ENCODE measurements around the gene SLC13A5.
"Not testable (repeated sequence)": the region's sequence is repeated elsewhere in the genome, so short reads cannot be mapped to it uniquely, and the experiment has no call there.

Gene SLC13A5

DNA sequence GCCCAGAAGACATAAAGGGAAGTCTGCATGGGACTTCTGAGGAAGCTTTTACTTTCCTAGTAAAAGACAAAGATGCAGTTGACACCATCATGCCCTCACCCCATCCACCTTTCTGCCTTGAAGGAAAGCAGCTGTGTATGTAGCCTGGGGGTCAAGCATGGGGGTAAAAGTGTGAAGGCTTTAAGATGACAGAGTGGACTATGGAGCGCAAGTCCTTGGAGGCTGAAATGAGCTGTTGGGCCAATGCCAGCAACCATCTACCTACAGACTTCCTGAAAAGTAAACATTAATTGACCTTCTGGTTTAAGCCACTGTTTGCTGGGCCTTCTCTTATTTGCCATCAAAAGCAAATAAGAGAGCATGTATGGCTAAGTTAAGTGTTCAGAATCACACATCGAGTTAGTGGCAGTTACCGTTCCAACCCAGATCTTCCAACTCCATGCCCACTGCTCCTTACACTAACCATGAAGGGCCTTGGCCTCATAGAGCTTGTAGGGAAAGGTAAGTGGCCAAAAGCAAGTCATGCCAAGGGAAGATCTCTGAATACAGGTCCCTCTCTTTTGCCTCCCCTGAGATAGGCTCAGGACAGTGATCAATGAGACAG is 30.0 kb downstream of the SLC13A5 start:
- no peak for DNase-seq

DNA sequence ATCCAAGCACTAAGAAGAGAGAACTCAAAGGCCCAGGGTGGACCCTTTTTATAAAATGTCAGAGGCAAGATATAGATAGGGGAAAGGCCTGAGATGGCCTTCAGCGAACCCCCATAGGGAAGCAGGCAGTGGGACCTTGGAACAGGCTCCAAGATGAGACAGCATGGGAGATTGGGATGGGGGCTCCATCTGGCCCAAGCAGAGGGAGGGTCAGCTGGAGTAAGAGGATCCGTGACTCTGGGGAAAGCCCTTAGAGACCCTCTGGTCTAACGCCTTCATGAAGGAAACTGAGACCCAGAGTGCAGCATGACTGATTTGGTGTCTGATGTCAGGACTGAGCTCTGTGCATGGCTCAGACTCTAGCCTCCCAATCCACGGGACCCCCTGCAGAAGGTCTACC is 30.8 kb downstream of the SLC13A5 start:
- DNase-seq, result no peak

DNA sequence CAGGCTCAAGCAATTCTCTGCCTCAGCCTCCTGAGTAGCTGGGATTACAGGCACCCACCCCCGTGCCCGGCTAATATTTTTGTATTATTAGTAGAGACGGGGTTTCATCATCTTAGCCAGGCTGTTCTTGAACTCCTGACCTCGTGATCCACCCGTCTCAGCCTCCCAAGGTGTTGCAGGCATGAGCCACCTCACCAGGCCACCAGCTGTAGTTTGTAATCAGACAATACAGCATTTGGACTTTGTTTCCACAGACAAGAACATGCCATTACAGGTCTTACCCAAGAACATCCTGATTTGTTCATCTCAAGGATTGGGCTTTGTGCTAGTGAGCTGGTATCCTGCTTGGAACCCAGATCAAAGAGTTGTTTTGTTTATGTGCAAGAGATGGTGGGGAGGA is 31.5 kb downstream of the SLC13A5 start:
- DNase-seq, result no peak

DNA sequence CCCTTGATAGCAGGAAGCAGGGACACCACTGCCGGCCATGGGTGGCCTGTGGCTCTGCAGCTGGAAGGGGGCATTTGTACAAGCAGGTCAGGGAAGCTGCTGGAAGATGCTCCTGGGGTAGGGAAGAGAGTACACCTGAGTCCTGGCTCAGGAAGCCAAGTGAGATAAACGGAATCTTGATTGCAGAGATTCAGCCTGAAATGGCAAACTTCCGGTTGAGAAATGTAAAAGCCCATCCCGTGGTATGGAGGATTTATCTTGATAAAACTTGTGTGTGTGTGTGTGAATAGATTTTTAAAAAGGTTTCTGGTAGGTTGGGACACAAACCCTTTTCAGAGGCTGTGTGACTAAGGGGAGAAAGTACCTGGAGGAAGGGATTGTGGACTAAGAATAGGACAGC is 32.0 kb downstream of the SLC13A5 start:
- no peak for DNase-seq

DNA sequence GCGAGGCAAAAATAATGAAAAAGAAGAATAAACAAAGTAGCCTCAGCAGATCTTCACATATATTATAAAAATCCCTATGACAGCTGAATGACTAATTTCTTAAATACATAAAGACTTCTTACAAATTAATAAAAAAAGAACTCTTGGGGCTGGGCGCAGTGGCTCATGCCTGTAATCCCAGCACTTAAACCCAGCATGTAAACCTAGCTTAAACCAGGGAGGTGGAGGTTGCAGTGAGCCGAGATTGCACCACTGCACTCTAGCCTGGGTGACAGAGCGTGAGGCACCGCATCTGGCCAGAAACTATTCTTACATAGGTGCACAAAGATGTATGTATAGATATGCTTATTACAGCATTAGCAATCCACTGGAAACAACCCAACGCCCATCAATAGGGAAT is 33.9 kb downstream of the SLC13A5 start:
- no peak for DNase-seq

DNA sequence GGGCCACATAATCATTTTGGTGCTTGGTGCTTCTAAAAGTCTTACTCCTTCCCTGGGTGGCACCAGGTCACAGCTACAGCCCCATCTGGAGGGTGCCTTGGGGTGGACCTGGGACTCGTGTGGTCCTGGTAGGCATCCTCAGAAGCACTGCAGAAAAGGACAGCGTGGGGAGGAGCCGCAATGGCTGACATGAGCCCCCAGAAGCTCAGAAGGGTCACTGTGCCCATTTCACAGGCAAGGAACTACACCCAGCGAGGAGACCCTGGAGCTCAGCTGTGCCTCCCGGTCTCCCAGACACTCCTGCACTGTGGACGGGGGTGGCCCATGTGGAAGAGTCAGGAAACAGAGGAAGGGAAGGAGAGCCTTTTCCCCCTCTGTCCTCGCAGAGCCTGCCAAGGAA is 35.2 kb downstream of the SLC13A5 start:
- DNase-seq, result no peak

DNA sequence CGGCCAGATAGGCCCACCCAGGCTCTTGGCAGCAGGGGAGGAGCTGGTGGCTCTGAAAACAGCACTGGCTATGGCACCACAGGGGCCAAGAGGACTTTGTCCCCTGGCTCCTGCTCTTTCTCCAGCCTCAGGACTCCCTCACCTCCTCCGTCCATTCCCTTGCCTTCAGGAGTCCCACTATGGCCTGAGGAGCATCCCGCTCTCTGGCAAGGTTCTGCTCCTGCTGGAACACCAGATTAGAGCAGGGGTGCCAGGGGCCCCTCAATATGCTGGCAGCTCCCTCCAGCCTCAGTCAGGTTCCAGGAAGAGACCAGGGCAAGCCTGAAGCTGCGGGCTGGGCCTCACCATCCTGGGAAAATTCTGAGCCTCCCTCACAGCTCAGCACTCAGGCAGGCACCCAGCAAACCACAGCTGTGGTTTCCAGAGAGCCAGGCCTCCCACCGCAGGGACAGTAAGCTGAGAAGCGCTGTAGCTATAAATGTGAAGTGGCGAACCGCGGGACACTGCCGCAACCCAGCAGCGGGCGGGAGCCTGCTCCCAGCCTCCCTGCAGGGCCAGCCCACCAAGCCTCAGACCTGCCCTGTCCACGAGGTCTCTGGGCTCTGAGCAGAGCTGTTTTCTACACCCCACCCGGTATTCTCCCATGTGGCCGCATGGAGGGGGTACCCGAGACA is 35.9 kb downstream of the SLC13A5 start:
- peak; percentile 45 for DNase-seq

DNA sequence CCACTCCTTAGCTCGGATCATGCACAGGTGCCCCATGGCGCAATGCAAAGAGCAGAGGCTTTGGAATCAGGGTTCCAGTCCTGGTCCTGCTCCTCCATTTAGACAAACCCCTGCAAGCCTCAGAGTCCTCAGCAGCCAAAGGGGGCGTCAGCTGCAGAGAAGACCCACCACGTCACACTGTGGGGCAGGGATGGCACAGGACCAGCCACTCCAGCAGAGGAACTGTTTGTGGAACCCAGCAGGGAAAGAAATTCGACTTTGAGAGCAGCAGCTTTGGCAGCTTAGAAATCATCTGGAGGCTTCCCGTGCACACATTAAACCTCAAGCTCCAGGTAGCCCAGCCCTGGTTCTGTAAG is 36.4 kb downstream of the SLC13A5 start:
- no peak for DNase-seq

DNA sequence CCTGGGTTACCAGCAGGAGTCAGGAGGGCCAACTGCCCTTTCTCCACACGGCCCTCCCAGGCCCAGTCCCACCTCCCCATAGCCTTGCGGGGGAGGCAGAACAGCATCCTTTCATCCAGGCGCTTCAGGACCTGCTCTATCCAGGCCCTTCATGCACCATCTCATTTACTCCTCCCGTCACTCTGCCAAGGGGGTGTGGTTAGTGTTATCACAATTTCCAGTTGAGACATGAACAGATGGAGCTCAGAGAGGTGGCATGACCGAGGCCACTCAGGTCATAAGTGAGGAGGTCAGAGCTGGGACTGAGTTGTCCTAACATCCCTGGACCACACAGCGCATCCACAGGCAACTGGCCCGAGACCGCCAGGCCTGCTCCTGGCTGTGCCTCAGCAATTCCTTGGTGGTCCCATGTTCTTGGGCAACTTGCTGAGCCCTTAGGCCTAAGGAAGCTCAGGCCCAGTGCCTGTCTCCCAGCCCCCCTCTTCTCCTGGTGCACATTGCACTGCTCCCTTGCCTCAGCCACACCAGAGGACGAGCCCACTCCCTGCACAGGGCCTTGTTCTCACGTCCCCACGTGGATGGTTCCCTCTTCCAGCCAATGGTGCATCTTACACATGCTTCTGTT is 37.9 kb downstream of the SLC13A5 start:
- no peak for DNase-seq

DNA sequence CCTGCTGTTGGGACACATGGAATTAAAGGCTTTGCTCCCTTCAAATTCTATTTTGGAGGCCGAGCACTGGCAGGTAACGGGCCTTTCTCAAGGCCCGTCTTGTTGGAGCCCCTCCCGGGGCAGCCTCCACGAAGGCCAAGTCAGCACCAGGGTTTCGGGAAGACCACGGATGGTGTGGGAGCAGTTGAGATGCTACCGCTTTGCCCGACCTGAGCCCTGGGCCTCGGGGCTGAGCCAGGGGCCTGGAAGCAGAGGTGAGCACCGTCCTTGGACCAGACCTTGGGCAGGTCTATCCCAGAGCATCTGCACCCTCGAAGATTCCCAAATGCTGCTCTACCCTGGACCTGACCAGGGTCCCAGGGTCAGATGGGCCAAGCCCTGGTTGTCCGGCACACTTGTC is 38.6 kb downstream of the SLC13A5 start:
- no peak for DNase-seq

DNA sequence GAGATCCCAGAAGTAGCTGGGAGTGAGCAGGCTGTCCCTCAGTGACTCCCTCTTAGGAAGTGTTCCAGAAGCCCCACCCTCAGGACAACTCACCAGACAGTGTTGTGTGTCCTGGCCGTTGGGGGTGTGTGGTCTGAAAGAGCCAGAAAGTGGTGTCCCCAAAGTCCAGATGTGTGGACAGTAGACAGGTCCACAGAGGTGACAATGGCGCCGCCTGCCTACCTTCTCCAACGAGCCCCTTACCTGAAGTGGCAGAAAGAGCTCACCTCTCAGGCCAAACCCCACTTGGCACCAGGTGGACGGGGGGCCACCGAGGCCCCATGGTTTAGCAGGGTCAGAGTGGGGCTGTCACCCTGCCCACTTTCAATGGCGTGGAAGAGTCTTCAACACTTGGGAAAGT is 41.7 kb downstream of the SLC13A5 start:
- no peak for DNase-seq

DNA sequence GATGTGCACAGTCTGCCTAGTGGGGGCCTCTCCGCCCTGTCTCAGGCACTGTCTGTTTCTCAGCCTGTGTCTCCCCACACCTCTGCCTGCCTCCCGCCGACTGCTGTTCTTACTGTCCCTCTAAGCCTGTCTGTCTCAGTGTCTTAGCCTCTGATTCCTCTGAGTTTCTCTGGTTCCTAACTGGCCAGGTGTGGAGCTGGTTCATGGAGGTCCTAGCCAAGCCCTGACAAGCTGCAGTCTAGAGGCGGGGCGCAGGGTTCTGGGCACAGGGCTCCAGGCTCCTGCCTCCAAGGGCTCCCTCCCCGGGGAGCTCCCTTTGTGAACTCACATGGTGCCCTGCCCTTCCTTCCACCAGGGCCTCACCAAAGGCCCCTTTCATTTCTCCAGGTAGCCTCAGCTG is 42.2 kb downstream of the SLC13A5 start:
- no peak for DNase-seq

DNA sequence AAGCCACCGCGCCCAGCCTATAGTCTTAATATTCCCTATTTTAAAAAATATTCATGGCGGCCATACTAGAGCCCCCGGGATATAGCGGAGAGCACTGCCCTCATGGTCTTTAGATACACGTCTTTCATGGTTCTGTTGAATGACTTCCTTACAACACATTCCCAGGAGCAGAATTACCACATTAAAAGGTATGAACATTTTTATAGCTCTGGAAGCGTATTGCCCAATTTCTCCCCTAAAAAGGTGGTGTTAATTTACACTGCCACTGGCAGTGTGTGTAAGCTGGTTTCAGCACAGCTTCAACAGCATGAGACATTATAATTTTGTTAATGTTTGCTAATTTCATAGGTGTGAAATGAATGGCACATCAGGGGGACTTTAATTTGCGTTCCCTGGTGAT is 42.6 kb downstream of the SLC13A5 start:
- DNase-seq, result no peak

DNA sequence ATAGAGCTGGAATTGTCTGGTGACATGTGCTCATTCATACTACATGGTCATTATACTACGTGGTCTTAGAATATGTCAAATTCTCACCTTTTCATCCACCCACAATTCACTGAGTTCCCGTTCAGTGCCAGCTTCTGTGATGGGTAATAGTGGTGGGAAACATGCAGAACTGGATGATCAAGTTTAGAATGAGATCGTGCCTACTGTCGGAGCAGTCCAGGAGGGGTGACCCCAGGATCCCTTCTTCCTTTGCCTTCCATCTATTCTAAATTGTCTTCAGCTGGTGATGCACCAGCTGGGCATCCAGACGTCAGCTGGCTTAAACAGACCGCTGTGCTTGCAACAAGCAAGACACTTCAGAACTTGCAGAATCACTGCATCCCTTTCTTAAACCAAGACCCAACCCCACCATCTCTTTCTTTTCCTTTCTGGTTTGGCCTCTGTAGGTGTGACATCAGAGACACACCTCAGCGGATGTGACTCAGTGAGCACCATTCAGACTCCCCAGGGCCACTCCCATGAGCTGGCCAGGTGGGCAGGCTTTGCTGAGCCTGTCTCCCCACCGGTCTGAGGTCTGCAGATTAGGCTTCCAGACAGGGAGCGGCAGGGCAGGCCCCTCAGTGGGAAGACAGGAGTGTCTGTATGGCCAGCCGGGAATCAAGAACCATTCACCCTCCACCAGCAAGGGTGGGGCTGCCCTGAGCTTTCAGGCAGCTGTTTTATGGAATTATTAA is 43.5 kb downstream of the SLC13A5 start:
- DNase-seq, result no peak

DNA sequence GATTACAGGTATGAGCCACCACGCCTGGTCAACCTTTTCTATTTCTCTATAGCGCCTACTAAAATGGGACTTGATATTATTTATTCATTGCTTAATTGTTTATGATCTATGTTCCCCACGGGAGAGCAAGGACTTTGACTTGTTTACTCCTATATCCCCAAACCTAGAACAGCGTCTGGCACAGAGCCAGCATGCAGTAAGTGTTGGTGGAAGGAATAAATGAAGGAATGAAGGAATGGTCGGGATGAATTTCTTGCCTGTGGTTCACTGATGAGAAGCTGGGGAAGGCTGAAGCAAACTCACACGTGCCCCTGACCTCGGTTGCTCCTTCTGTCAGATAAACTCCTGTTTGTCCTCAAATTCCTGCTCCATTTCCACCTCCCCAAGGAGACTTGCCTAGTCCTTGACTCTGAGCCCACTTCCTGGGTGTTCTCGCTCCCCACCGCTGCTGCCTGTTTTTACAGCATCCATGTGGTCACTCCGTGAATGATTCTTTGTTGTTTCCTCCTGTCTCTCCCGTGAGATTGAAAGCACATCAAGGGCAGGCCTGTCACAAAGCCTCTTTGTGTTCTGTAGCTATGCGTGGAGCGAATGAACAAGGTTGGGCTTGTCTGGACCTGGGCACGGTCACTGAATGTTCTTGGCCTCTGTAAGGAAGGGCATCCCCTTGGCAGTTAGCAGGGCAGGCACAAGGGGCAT is 44.3 kb downstream of the SLC13A5 start:
- DNase-seq, result no peak

DNA sequence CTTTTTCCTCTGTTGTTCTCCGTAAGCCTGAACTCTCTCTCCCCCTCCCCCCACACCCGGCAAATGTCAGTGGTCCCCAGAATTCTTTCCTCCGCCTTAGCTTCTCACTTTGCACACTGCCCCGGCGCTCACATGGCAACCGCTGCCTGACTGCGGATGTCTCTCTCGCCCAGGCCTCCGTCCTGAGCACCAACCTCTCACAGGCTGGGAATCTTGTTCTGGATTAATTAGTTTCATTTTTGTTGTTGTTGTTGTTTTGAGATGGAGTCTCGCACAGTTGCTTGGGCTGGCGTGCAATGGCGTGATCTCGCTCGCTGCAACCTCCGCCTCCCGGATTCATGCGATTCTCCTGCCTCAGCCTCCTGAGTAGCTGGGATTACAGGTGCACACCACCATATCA is 45.0 kb downstream of the SLC13A5 start:
- DNase-seq, result no peak

DNA sequence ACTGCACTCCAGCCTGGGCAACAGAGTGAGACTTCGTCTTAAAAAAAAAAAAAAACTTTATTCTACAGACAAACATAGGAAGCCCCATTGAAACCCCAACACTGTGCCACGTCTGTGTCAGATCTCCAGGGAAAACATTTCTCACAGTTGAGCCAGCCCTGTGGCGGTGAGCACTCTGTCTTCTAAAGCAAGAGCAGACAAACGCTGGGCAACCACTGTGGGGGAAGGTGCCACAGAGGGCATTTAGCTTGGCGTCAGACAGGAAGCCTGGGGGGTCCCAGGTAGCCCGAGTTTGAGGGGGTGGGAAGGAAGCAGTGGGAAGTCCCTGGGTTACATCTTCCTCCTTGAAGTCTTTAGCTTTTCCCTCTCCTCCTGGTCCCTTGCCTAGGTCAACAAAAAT is 45.7 kb downstream of the SLC13A5 start:
- no peak for DNase-seq

DNA sequence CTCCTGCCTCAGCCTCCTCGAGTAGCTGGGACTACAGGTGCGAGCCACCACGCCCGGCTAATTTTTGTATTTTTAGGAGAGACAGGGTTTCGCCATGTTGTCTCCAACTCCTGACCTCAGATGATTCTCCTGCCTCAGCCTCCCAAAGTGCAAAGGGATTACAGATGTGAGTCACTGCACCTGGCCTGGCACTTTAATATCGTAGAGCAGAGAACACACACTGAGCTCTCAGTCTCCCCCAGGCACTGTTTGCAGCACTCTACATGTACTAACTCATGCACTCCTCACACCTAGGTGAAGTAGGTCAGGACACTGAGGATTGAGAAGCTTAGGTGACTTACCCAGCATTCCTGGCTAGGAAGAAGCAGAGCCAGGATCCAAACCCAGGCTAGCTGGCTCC is 46.6 kb downstream of the SLC13A5 start:
- no peak for DNase-seq

DNA sequence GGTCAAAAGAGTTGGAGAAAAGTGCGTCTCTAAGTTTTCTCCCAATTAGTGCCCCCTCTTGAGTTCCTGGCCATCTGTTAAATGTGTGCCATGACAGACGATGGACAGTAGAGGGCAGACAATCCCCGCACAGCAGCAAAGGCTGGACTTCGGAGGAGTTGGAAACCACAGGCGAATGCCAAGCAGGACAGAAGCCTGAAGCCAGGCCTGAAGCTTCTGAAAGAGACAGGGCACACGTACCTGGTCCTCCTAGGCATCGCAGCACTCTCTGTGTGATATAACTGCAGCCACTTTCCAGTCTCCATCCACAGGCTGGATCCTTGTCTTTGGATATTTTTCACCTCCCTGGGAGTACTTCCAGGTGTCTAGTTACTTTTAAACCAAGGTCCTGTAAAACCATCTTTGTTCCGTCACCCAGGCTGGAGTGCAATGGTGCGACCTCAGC is 47.1 kb downstream of the SLC13A5 start:
- DNase-seq, result no peak

DNA sequence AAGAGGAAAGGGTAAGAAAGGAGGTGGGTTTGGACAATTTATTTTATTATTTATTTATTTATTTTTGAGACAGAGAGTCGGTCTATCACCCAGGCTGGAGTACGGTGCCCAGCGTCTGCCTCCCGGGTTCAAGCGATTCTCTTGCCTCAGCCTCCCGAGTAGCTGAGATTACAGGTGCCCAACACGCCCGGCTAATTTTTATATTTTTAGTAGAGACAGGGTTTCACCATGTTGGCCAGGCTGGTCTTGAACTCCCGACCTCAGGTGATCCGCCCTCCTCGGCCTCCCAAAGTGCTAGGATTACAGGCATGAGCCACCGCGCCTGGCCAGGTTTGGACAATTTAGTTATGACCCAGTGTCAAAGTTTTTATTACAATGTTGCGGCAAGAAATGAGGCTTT is 50.0 kb downstream of the SLC13A5 start:
- not testable (repeated sequence) for DNase-seq

DNA sequence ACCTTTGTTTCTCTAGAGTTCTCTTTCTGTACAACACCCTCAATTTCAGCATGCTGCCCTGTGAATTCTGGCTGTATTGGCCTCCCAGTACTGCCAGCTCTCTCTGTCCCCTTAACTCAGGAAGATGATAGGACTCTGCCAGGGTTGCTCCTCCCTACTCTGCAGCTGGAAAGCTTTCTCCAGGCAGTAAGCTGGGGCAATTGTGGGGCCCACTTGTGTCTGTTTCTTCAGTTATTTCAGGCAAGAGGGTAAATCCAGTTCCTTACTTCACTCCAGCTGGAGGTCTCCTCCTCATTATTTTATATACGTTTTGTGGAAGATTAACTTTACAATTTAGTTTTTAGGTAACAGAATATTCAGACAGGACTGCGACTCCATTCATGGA is 51.7 kb downstream of the SLC13A5 start:
- no peak for DNase-seq

DNA sequence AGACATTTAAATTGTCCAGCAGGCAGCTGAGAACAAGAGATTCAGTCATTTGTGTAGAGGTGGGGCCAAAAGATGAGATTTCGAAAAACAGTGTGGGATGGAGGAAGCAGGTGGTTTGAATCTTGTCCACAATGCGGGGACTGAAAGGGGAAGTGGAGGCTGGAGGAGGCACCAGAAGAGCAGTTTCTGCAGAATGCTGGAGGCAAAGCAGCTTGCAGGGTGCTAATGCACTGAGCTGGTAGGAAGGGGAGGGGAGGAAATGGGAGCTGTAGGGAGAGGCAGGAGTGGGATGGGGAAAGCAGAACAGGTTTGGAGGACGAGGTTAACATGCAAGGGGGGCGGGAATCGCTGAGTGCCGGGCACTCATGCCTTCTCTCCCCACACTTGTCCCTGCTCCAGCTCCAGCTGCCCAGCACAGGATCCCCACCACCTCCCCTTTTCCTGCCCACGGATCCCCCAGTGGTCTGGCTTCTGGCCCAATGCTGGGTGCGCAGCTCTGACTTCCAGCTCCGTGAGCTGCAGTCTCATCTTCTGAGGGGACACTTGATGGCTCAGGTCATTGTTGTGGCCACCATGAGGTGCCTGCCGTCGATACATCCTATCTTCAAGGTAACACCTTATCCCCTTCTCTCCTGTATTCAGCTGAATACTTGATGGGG is 52.2 kb downstream of the SLC13A5 start:
- no peak for DNase-seq

DNA sequence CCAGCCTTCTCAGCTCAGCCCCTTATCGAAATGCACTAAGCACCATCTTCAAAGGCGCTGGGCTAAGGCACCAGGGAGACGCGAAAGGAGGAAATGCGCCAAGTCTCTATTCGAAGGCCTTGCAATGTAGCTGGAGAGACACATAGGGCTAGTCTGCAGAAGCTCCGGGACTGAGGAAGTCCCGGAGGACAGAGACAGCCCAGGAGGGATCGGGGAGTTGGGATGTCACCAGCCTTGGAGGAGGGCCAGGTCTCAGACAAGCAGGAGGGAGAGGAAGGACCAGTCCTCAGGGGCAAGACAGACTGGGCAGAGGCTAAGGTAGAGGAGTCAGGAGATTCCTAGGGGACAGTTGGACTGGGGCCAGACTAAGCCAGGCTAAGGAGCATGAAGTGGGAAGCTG is 53.1 kb downstream of the SLC13A5 start:
- DNase-seq, result no peak

All from NCI-H2107 (cell line).